ENCODE data around the gene OR6C70. TPM values are rescaled to one million over a fixed set of nuclear protein-coding genes. Genes with fewer than 3 reads are reported as not detected.

Gene OR6C70
- total RNA-seq, 2 experiments from 2014 or later, result not detected

DNA sequence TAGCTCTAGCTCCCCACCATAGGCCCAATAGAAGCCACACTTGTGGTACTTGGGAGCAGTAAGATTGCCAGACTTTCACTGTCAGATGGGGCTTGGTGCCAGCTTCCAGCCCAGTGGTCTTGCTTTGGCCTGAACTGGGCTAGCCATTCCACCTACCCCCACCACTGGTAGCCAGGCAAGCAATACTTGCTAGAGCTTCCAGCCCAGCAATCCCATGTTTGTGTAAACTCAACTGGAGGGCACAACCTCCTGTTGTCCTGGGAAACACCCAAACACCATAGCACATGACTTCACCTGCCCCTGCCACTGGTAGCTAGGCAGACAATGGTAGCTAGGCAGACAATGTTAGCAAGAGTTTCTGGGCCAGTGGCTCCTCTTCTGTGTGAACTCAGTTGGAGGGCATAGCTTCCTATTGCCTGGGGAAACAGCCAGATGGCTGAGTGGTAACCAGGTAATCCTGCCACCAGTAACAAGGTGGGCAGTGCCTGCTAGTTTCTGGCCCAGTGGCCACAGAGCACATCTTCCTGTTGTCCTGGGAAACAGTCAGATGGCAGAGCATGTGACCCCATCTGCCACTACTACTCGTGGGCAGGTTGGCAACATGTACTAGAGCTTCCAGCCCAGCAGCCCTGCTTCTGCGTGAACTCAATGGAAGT, 49.5 kb downstream of the OR6C70 start:
- no TSS peak for BruUV-seq (replicated peaks)
- ChIA-PET CTCF (ENCODE audit: unreplicated experiment) (no interaction called here), POLR2A (interaction anchor here (1.0 kb wide), 1 partner anchor 27 kb away, joined by 4 read pairs; no protein-coding TSS in a partner anchor)
- Histone ChIP-seq H3K79me2 (ENCODE audit: insufficient read depth, low read depth, low read length) (no peaks in the 10 kb centered on the region), H3K9me2 (ENCODE audit: insufficient read depth, low read length) (no peaks in the 10 kb centered on the region), H3K27ac (ENCODE audit: low read depth, low read length, poor library complexity, severe bottlenecking) (no peak overlapping the region), H2AFZ (ENCODE audit: low read length) (no peak overlapping the region), H3K4me3 (ENCODE audit: low read depth, low read length, poor library complexity, severe bottlenecking) (no peak overlapping the region), H3K4me2 (ENCODE audit: low read length) (no peak overlapping the region), H4K20me1 (ENCODE audit: insufficient read depth, low read length) (no peaks in the 10 kb centered on the region), H3K36me3 (ENCODE audit: insufficient read depth, low read length) (no peaks in the 10 kb centered on the region), H3K4me1 (ENCODE audit: insufficient read depth, low read length, poor library complexity, severe bottlenecking) (no peaks in the 10 kb centered on the region), H3K9me3 (ENCODE audit: low read length) (no peaks in the 10 kb centered on the region)
- intact Hi-C loops (cut with micrococcal nuclease; ENCODE audit: unreplicated experiment), result no loop called here
- no peak for DNase-seq (ENCODE audit: low spot score)
- TF ChIP-seq, protein P1, sequence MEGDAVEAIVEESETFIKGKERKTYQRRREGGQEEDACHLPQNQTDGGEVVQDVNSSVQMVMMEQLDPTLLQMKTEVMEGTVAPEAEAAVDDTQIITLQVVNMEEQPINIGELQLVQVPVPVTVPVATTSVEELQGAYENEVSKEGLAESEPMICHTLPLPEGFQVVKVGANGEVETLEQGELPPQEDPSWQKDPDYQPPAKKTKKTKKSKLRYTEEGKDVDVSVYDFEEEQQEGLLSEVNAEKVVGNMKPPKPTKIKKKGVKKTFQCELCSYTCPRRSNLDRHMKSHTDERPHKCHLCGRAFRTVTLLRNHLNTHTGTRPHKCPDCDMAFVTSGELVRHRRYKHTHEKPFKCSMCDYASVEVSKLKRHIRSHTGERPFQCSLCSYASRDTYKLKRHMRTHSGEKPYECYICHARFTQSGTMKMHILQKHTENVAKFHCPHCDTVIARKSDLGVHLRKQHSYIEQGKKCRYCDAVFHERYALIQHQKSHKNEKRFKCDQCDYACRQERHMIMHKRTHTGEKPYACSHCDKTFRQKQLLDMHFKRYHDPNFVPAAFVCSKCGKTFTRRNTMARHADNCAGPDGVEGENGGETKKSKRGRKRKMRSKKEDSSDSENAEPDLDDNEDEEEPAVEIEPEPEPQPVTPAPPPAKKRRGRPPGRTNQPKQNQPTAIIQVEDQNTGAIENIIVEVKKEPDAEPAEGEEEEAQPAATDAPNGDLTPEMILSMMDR (conservative IDR thresholded peaks at IDR 0.05; ENCODE audit: low read length), result no peak
- TF ChIP-seq EZH2phosphoT487 (IDR thresholded peaks at IDR 0.05; ENCODE audit: borderline replicate concordance, low read depth, low read length), result no peak

Other genes with a start within 250 kb of the OR6C70 start
- gene OR10A7, start 249.1 kb downstream of the OR6C70 start, total RNA-seq (2014; rRNA removed; shearing (Covaris generic)), result not detected in 2 replicates
- gene OR10A7, start 249.1 kb downstream of the OR6C70 start, total RNA-seq (2022), result not detected in 2 replicates
- not detected in 2 replicates for gene OR6C74, start 225.5 kb downstream of the OR6C70 start, total RNA-seq (2014; rRNA removed; shearing (Covaris generic))
- gene OR6C74, start 225.5 kb downstream of the OR6C70 start, total RNA-seq (2022), result not detected in 2 replicates
- gene OR6C6, start 173.6 kb downstream of the OR6C70 start, total RNA-seq (2014; rRNA removed; shearing (Covaris generic)), result not detected in 2 replicates
- not detected in 2 replicates for gene OR6C6, start 173.6 kb downstream of the OR6C70 start, total RNA-seq (2022)
- gene OR6C1, start 155.8 kb downstream of the OR6C70 start, total RNA-seq (2014; rRNA removed; shearing (Covaris generic)), result not detected in 2 replicates
- not detected in 2 replicates for gene OR6C1, start 155.8 kb downstream of the OR6C70 start, total RNA-seq (2022)
- gene OR6C3, start 139.4 kb downstream of the OR6C70 start, total RNA-seq (2014; rRNA removed; shearing (Covaris generic)), result not detected in 2 replicates
- gene OR6C3, start 139.4 kb downstream of the OR6C70 start, total RNA-seq (2022), result not detected in 2 replicates
- not detected in 2 replicates for gene OR6C75, start 107.2 kb downstream of the OR6C70 start, total RNA-seq (2014; rRNA removed; shearing (Covaris generic))
- not detected in 2 replicates for gene OR6C75, start 107.2 kb downstream of the OR6C70 start, total RNA-seq (2022)
- gene OR6C65, start 69.6 kb downstream of the OR6C70 start, total RNA-seq (2014; rRNA removed; shearing (Covaris generic)), result not detected in 2 replicates
- not detected in 2 replicates for gene OR6C65, start 69.6 kb downstream of the OR6C70 start, total RNA-seq (2022)
- not detected in 2 replicates for gene OR6C76, start 43.9 kb downstream of the OR6C70 start, total RNA-seq (2014; rRNA removed; shearing (Covaris generic))
- not detected in 2 replicates for gene OR6C76, start 43.9 kb downstream of the OR6C70 start, total RNA-seq (2022)
- gene OR6C2, start 26.1 kb downstream of the OR6C70 start, total RNA-seq (2014; rRNA removed; shearing (Covaris generic)), result not detected in 2 replicates
- not detected in 2 replicates for gene OR6C2, start 26.1 kb downstream of the OR6C70 start, total RNA-seq (2022)
- gene OR6C68, start 22.2 kb upstream of the OR6C70 start, total RNA-seq (2014; rRNA removed; shearing (Covaris generic)), result not detected in 2 replicates
- gene OR6C68, start 22.2 kb upstream of the OR6C70 start, total RNA-seq (2022), result not detected in 2 replicates
- not detected in 2 replicates for gene OR6C4, start 79.5 kb upstream of the OR6C70 start, total RNA-seq (2014; rRNA removed; shearing (Covaris generic))
- not detected in 2 replicates for gene OR6C4, start 79.5 kb upstream of the OR6C70 start, total RNA-seq (2022)
- not detected in 2 replicates for gene OR2AP1, start 102.3 kb upstream of the OR6C70 start, total RNA-seq (2014; rRNA removed; shearing (Covaris generic))
- gene OR2AP1, start 102.3 kb upstream of the OR6C70 start, total RNA-seq (2022), result not detected in 2 replicates
- gene OR10P1, start 166.8 kb upstream of the OR6C70 start, total RNA-seq (2014; rRNA removed; shearing (Covaris generic)), result not detected in 2 replicates
- not detected in 2 replicates for gene OR10P1, start 166.8 kb upstream of the OR6C70 start, total RNA-seq (2022)
- gene ITGA7, start 237.8 kb upstream of the OR6C70 start, total RNA-seq (2014; rRNA removed; shearing (Covaris generic)), result 1.5 and 2.3 TPM in 2 replicates
- gene ITGA7, start 237.8 kb upstream of the OR6C70 start, total RNA-seq (2022), result 3.3 and 4.0 TPM in 2 replicates
- 139 and 161 TPM in 2 replicates for gene BLOC1S1, start 245.9 kb upstream of the OR6C70 start, total RNA-seq (2014; rRNA removed; shearing (Covaris generic))
- gene BLOC1S1, start 245.9 kb upstream of the OR6C70 start, total RNA-seq (2022), result 152 and 159 TPM in 2 replicates